Neutrophil (primary cell): Measurements from ENCODE around the gene PDE9A.

Source experiments
- H3K27ac ChIP-seq: fragments of 200-600 bp; sonication (generic); 2 replicates; pipeline ENCODE4 v1.5.1; 2016; ENCODE audit warnings: mild to moderate bottlenecking, moderate library complexity
- H3K27me3 ChIP-seq: fragments of 200-600 bp; sonication (generic); 2 replicates; pipeline ENCODE4 v1.6.0; 2016; ENCODE audit warnings: mild to moderate bottlenecking
- H3K36me3 ChIP-seq: fragments of 200-600 bp; sonication (generic); 2 replicates; pipeline ENCODE4 v1.5.1; 2017
- H3K4me1 ChIP-seq, 2 experiments: fragments of 200-600 bp in 1 of 2; sonication (generic) in 1 of 2; 1 replicate in 1 of 2; 2 replicates in 1 of 2; pipeline versions ENCODE4 v1.5.1 to v1.6.1; 2013 to 2016; ENCODE audit warnings: low read depth in 1 of 2, low read length in 1 of 2, mild to moderate bottlenecking in 1 of 2, moderate library complexity in 1 of 2; ENCODE audit not compliant: control insufficient read depth in 1 of 2, insufficient read depth in 1 of 2
- H3K4me3 ChIP-seq, 2 experiments: fragments of 200-600 bp in 1 of 2; sonication (generic) in 1 of 2; 1 replicate in 1 of 2; 2 replicates in 1 of 2; pipeline ENCODE4 v1.5.1; 2013 to 2016; ENCODE audit warnings: low read depth in 1 of 2, low read length in 1 of 2, mild to moderate bottlenecking in 1 of 2, moderate library complexity in 1 of 2
- H3K9me3 ChIP-seq: fragments of 200-600 bp; sonication (generic); 2 replicates; pipeline ENCODE4 v1.5.1; 2016
- TF ChIP-seq, protein P1 (sequence below): fragments of 200-600 bp; sonication (generic); IDR thresholded peaks from 2 replicates; pipeline ENCODE4 v1.5.1; 2016; ENCODE audit warnings: antibody characterized with exemption

PDE9A gene

DNA sequence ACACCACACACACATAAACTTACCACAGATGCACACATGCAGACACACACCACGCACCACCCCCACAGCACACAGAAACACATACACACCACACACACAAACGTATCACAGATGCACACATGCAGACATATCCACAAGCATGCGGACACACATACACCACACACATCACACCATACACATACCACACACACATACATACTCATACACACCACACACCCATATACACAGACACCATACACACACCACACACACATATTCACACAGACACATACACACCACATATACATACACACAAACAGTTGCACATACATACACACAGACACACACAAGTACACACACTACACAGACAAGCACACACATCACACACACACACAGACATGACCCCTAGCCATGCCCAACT is 37.5 kb upstream of the PDE9A start:
- Histone ChIP-seq H3K9me3 (no peaks in the 10 kb centered on the region), H3K4me3 (no peak overlapping the region), H3K36me3 (no peaks in the 10 kb centered on the region), H3K27ac (no peak overlapping the region), H3K4me1 (peaks cover 4 to 5% of the 10 kb centered on the region in 2 experiments), H3K27me3 (peaks cover 32% of the 10 kb centered on the region)
- TF ChIP-seq, protein P1, sequence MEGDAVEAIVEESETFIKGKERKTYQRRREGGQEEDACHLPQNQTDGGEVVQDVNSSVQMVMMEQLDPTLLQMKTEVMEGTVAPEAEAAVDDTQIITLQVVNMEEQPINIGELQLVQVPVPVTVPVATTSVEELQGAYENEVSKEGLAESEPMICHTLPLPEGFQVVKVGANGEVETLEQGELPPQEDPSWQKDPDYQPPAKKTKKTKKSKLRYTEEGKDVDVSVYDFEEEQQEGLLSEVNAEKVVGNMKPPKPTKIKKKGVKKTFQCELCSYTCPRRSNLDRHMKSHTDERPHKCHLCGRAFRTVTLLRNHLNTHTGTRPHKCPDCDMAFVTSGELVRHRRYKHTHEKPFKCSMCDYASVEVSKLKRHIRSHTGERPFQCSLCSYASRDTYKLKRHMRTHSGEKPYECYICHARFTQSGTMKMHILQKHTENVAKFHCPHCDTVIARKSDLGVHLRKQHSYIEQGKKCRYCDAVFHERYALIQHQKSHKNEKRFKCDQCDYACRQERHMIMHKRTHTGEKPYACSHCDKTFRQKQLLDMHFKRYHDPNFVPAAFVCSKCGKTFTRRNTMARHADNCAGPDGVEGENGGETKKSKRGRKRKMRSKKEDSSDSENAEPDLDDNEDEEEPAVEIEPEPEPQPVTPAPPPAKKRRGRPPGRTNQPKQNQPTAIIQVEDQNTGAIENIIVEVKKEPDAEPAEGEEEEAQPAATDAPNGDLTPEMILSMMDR: no peak

DNA sequence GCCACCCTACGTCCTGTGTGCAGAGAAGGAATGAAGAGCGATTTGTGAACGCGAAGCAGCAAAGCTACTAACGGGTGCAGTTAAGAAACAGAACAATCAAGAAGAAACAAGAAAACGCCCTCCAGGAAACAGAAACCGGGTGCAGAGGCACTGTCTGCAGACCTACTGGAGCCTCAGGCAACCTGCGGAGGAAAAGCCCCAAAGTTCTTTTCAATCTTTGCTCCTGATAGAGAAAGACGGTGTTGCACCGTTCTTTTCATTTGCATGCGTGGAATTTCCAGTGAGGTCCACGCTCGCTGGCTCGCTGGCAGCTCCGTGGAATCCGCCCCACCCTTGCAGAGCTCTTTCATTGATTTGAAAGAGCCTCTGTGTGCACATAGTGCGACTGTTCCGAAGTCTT is 37.0 kb upstream of the PDE9A start:
- Histone ChIP-seq H3K4me1 (peaks cover 4 to 5% of the 10 kb centered on the region in 2 experiments), H3K36me3 (no peaks in the 10 kb centered on the region), H3K9me3 (no peaks in the 10 kb centered on the region), H3K27ac (no peak overlapping the region), H3K27me3 (peaks cover 32% of the 10 kb centered on the region), H3K4me3 (no peak overlapping the region)
- TF ChIP-seq, protein P1: no peak

DNA sequence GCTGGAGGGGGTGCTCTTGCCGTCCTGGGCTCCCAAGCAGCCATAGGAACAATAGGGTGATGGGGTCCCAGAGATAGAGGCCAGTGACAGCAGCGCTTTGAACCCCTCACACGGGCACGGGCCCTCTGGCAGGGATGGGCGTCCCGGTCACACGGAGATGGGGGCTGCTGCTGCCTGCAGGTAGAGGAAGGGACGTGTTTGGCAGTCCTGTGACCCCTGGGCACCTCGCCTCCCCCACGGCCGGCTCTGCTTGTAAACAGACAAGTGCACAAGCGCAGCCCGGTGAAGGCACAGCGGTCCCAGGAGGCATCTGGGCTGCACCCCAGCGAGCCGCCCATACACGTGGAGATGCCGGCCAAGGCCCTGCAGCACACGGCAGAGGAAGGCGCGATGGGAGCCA is 36.5 kb upstream of the PDE9A start:
- no peaks in the 10 kb centered on the region for H3K36me3 ChIP-seq
- H3K9me3 ChIP-seq: no peaks in the 10 kb centered on the region
- H3K4me3 ChIP-seq: no peak overlapping the region
- peaks cover 32% of the 10 kb centered on the region for H3K27me3 ChIP-seq
- peaks cover 4 to 5% of the 10 kb centered on the region in 2 experiments for H3K4me1 ChIP-seq
- TF ChIP-seq, protein P1: no peak
- H3K27ac ChIP-seq: no peak overlapping the region

DNA sequence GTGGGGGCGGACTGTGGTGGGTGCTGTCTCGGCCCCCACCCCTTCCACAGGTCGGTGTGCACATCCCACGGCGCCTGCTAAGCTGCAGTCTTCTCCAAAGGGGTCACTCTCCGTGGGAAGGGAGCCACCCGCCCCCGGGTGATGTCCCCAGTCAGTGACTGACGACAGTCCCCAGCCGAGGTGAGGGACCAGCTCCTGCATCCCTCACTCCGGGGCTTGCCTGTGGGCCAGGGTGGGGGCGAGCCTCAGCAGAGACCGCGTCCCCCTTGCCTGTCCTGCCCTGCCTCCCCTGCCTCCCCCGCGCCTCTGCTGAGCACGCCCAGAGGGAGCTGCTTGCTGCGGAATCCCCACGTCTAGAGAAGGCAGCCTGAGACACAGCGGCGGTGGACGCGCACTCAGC is 35.9 kb upstream of the PDE9A start:
- H3K36me3 ChIP-seq: no peaks in the 10 kb centered on the region
- no peaks in the 10 kb centered on the region for H3K9me3 ChIP-seq
- peaks cover 32% of the 10 kb centered on the region for H3K27me3 ChIP-seq
- TF ChIP-seq, protein P1: no peak
- no peak overlapping the region for H3K27ac ChIP-seq
- H3K4me3 ChIP-seq: no peak overlapping the region
- H3K4me1 ChIP-seq: peaks cover 4 to 5% of the 10 kb centered on the region in 2 experiments

DNA sequence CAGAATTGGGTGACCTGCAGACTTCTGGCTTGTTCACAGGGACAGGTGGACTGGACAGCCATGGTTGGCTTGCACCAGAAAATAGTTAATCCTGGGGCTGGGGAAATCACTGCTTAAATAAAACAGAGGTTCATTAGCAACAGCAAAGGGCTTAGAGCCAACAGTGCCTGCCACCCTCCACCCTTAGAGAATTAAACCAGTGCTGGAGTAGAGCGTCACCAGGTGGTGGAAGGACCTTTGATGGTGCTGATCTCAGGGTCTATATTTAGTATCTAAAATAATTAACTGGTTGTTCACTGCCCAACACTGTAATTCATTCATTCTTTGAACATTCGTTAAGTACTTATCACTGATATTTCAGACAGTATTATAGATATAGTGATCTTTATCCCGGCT is 34.7 kb upstream of the PDE9A start:
- TF ChIP-seq, protein P1: no peak
- H3K36me3 ChIP-seq: no peaks in the 10 kb centered on the region
- H3K4me3 ChIP-seq: no peak overlapping the region
- H3K27ac ChIP-seq: no peak overlapping the region
- H3K9me3 ChIP-seq: no peaks in the 10 kb centered on the region
- peaks cover 4 to 5% of the 10 kb centered on the region in 2 experiments for H3K4me1 ChIP-seq
- peaks cover 35% of the 10 kb centered on the region for H3K27me3 ChIP-seq

DNA sequence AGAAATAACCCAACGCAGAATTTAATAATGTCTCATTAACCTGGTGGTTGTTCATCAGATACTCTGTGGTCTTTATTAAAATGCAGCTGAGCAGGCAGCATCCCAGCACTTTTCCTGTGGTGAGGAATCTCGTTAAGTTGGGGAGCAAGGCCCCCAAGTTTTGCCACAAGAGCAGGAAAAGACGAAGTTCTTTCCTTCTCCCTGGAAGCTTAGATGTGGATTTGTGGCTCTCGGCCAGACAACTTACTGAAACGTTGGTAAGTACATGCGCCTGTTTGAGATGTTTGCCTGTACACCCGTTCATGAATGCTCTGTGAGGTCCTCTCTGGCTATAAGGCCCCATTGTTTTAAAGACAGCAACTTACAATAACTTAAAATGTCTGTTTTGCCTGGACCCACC is 34.3 kb upstream of the PDE9A start:
- peaks cover 40% of the 10 kb centered on the region for H3K27me3 ChIP-seq
- TF ChIP-seq, protein P1: no peak
- no peaks in the 10 kb centered on the region for H3K9me3 ChIP-seq
- no peak overlapping the region for H3K4me3 ChIP-seq
- H3K4me1 ChIP-seq: peaks cover 4 to 5% of the 10 kb centered on the region in 2 experiments
- H3K36me3 ChIP-seq: no peaks in the 10 kb centered on the region
- no peak overlapping the region for H3K27ac ChIP-seq
